ENCODE measurements around the gene CNGB1.
A peak's percentile ranks its signal among the peaks of the same experiment; 100 is the strongest.

The CNGB1 gene

GRCh38 chr16:57834936-57835335, 136.0 kb downstream of the CNGB1 start:
- in situ Hi-C loops (cut with MboI; ENCODE audit: low sequenced_read_pairs), result no loop called here
- Histone ChIP-seq H3K4me3 (no peak overlapping the region), H3K4me1 (peaks cover 2% of the 10 kb centered on the region), H3K9me3 (no peaks in the 10 kb centered on the region), H3K27me3 (ENCODE audit: low read depth) (no peaks in the 10 kb centered on the region), H3K36me3 (replicated peaks) (no peaks in the 10 kb centered on the region)
- peak; percentile 10 to 25 for DNase-seq (ENCODE audit: low spot score in 2 of 2)

Data from HAP-1 (cell line).